H1 (cell line): Measurements from ENCODE around the gene SLC24A5. TPM values are rescaled to one million over a fixed set of nuclear protein-coding genes. Genes with fewer than 3 reads are reported as not detected.

Experiments used
- CTCF ChIA-PET: fragments of 300-600 bp; sonication (Branson Sonifier 250); formaldehyde crosslinking; loops from one replicate; lab custom pipeline; 2021; ENCODE audit not compliant: partially characterized antibody; lab: Charles Lee
- POLR2A ChIA-PET: fragments of 300-600 bp; sonication (Branson Sonifier 250); formaldehyde crosslinking; loops from one replicate; lab custom pipeline; 2021; ENCODE audit warnings: inconsistent platforms; ENCODE audit not compliant: partially characterized antibody; lab: Charles Lee
- DNase-seq, 2 experiments: peaks; one replicate each; pipeline versions ENCODE4 v3.0.0 to v3.0.0-alpha.2; 2010 to 2022; ENCODE audit warnings: low spot score in 2 of 2, low read depth in 1 of 2, mixed read lengths in 1 of 2
- FAIRE-seq: peaks from 2 replicates; lab custom pipeline; 2011; peaks lifted over from hg19 to GRCh38; lab: Jason Lieb, UNC
- H2AFZ ChIP-seq: 2 replicates; pipeline ENCODE4 v1.8.1; 2012; ENCODE audit warnings: low read length, inconsistent platforms
- H2AK5ac ChIP-seq: 2 replicates; pipeline ENCODE4 v1.6.1; 2013; ENCODE audit warnings: low read depth, low read length
- H2BK120ac ChIP-seq: replicated peaks from 2 replicates; pipeline ENCODE3; 2013; ENCODE audit warnings: low read depth, low read length, inconsistent platforms
- H2BK12ac ChIP-seq: 2 replicates; pipeline ENCODE4 v1.6.1; 2013; ENCODE audit warnings: low read depth, low read length
- H2BK15ac ChIP-seq: 2 replicates; pipeline ENCODE4 v1.6.1; 2013; ENCODE audit warnings: low read length
- H2BK20ac ChIP-seq: 2 replicates; pipeline ENCODE4 v1.6.1; 2013; ENCODE audit warnings: low read length
- H2BK5ac ChIP-seq: 2 replicates; pipeline ENCODE4 v1.6.1; 2013; ENCODE audit warnings: low read depth, low read length
- H3K14ac ChIP-seq: 2 replicates; pipeline ENCODE4 v1.6.1; 2013; ENCODE audit warnings: inconsistent platforms; ENCODE audit not compliant: insufficient read length
- H3K18ac ChIP-seq: 2 replicates; pipeline ENCODE4 v1.6.1; 2013; ENCODE audit warnings: low read length; ENCODE audit errors: extremely low read depth
- H3K23ac ChIP-seq: 2 replicates; pipeline ENCODE4 v1.6.1; 2013; ENCODE audit warnings: inconsistent platforms; ENCODE audit not compliant: insufficient read length
- H3K23me2 ChIP-seq: 2 replicates; pipeline ENCODE4 v1.6.1; 2013; ENCODE audit warnings: low read depth, low read length
- H3K27ac ChIP-seq: 2 replicates; pipeline ENCODE4 v1.6.1; 2011; ENCODE audit warnings: low read depth, low read length, inconsistent platforms
- H3K27me3 ChIP-seq, 4 experiments: replicated peaks in 1 of 4; 1 replicate in 1 of 4; 2 replicates in 3 of 4; pipeline versions ENCODE4 v1.6.1 to v1.8.1; 2011 to 2013; ENCODE audit warnings: low read length in 3 of 4, mild to moderate bottlenecking in 3 of 4, inconsistent platforms in 2 of 4, mixed read lengths in 2 of 4, moderate library complexity in 1 of 4; ENCODE audit not compliant: control insufficient read depth in 3 of 4, insufficient read depth in 3 of 4; ENCODE audit errors: extremely low read depth in 1 of 4
- H3K36me3 ChIP-seq, 4 experiments: 2 replicates each; pipeline versions ENCODE4 v1.6.1 to v1.8.1; 2011 to 2013; ENCODE audit warnings: mild to moderate bottlenecking in 4 of 4, low read length in 3 of 4, moderate library complexity in 2 of 4, control low read depth in 1 of 4, inconsistent platforms in 1 of 4; ENCODE audit not compliant: insufficient read depth in 4 of 4, control insufficient read depth in 2 of 4
- H3K4ac ChIP-seq: replicated peaks from 2 replicates; pipeline ENCODE3; 2013; ENCODE audit warnings: low read length, low read depth, mixed read lengths, inconsistent platforms; ENCODE audit not compliant: insufficient read length
- H3K4me1 ChIP-seq, 4 experiments: replicated peaks in 1 of 4; 1 replicate in 1 of 4; 2 replicates in 3 of 4; pipeline versions ENCODE4 v1.6.1 to v1.8.1; 2011 to 2013; ENCODE audit warnings: low read length in 3 of 4, inconsistent platforms in 2 of 4, mixed read lengths in 1 of 4; ENCODE audit not compliant: insufficient read depth in 4 of 4, control insufficient read depth in 3 of 4
- H3K4me2 ChIP-seq, 2 experiments: 2 replicates each; pipeline versions ENCODE4 v1.6.1 to v1.8.1; 2011 to 2013; ENCODE audit warnings: low read depth in 2 of 2, low read length in 2 of 2, control low read depth in 1 of 2, inconsistent platforms in 1 of 2, mild to moderate bottlenecking in 1 of 2; ENCODE audit not compliant: insufficient read depth in 1 of 2
- H3K4me3 ChIP-seq, 4 experiments: fragments of 200-600, 300-600 bp in 1 of 4; sonication (generic), shearing (Covaris generic), sonication (Bioruptor Twin) in 1 of 4; 2 replicates each; pipeline versions ENCODE4 v1.5.1 to v1.8.1; 2011 to 2016; ENCODE audit warnings: low read length in 4 of 4, low read depth in 3 of 4, control low read depth in 2 of 4, inconsistent platforms in 2 of 4, mild to moderate bottlenecking in 2 of 4, mixed read lengths in 1 of 4, moderate library complexity in 1 of 4; ENCODE audit not compliant: insufficient read depth in 2 of 4; ENCODE audit errors: extremely low read depth in 1 of 4
- H3K56ac ChIP-seq: replicated peaks from 2 replicates; pipeline ENCODE3; 2013; ENCODE audit warnings: low read depth, mild to moderate bottlenecking, mixed read lengths, low read length, inconsistent platforms; ENCODE audit not compliant: insufficient read length
- H3K79me1 ChIP-seq: 2 replicates; pipeline ENCODE4 v1.6.1; 2013; ENCODE audit warnings: low read depth, low read length, control low read depth
- H3K79me2 ChIP-seq, 2 experiments: 2 replicates each; pipeline versions ENCODE4 v1.6.1 to v1.8.1; 2012 to 2013; ENCODE audit warnings: low read length in 2 of 2, mild to moderate bottlenecking in 2 of 2, inconsistent platforms in 1 of 2; ENCODE audit not compliant: insufficient read depth in 2 of 2, control insufficient read depth in 1 of 2
- H3K9ac ChIP-seq, 4 experiments: replicated peaks in 1 of 4; 1 replicate in 1 of 4; 2 replicates in 3 of 4; pipeline versions ENCODE4 v1.6.1 to v1.8.1; 2011 to 2013; ENCODE audit warnings: low read depth in 3 of 4, low read length in 3 of 4, control low read depth in 2 of 4, mild to moderate bottlenecking in 2 of 4, moderate library complexity in 2 of 4, inconsistent platforms in 1 of 4; ENCODE audit errors: extremely low read depth in 1 of 4
- H3K9me3 ChIP-seq, 2 experiments: 2 replicates each; pipeline versions ENCODE4 v1.6.1 to v1.8.1; 2012 to 2013; ENCODE audit warnings: mild to moderate bottlenecking in 2 of 2, moderate library complexity in 2 of 2, control low read depth in 1 of 2, inconsistent platforms in 1 of 2, low read depth in 1 of 2, low read length in 1 of 2, mixed read lengths in 1 of 2; ENCODE audit not compliant: insufficient read depth in 2 of 2
- H4K20me1 ChIP-seq, 2 experiments: replicated peaks in 1 of 2; 2 replicates each; pipeline versions ENCODE3 to v1.8.1; 2011 to 2013; ENCODE audit warnings: inconsistent platforms in 2 of 2, low read length in 2 of 2, mild to moderate bottlenecking in 1 of 2; ENCODE audit not compliant: insufficient read depth in 2 of 2, control insufficient read depth in 1 of 2
- H4K5ac ChIP-seq: 2 replicates; pipeline ENCODE4 v1.6.1; 2013; ENCODE audit warnings: low read length, low read depth, mixed read lengths, inconsistent platforms; ENCODE audit not compliant: insufficient read length
- H4K8ac ChIP-seq: 2 replicates; pipeline ENCODE4 v1.8.0; 2013; ENCODE audit warnings: mild to moderate bottlenecking, moderate library complexity, low read length, inconsistent platforms; ENCODE audit not compliant: insufficient read depth; ENCODE audit errors: extremely low read depth
- H4K91ac ChIP-seq: replicated peaks from 2 replicates; pipeline ENCODE3; 2013; ENCODE audit warnings: low read length, mixed read lengths, inconsistent platforms; ENCODE audit not compliant: insufficient read length
- MAFK ChIP-seq: IDR thresholded peaks from 2 replicates; pipeline ENCODE4 v1.6.1; 2012; ENCODE audit warnings: low read depth, mild to moderate bottlenecking, improper control_type of control experiment, low read length
- SIX5 ChIP-seq: IDR thresholded peaks from 2 replicates; pipeline ENCODE4 v1.6.1; 2011; ENCODE audit warnings: mild to moderate bottlenecking, low read depth, low read length
- WGBS, 2 experiments: shearing (Covaris generic) in 1 of 2; methylation state at CpG; one replicate each; pipeline versions ENCODE4 v1.1.6 to v1.1.7; 2013 to 2015; ENCODE audit warnings: low lambda C conversion rate in 2 of 2, mixed read lengths in 2 of 2, inconsistent platforms in 1 of 2, low coverage in 1 of 2, missing lambda C conversion rate in 1 of 2; ENCODE audit not compliant: insufficient replicate concordance in 2 of 2, insufficient coverage in 1 of 2, insufficient read length in 1 of 2; ENCODE audit errors: extremely low coverage in 1 of 2, missing lambda C conversion rate in 1 of 2; 5-methylcytosine and 5-hydroxymethylcytosine counted together
- polyA plus RNA-seq, 7 experiments: library from polyadenylated mRNA; depleted of rRNA in 3 of 7; stranded (reverse) in 5 of 7; unstranded in 2 of 7; fragments of >200 nt in 5 of 7; fragments of 200-250 nt in 2 of 7; gene quantifications; 1 replicate in 5 of 7; 2 replicates in 1 of 7; 4 replicates in 1 of 7; pipeline versions ENCODE4 v1.2.1 to v1.2.3, GENCODE V29; 2011 to 2013; ENCODE audit warnings: missing spikeins in 2 of 7, mixed read lengths in 2 of 7
- total RNA-seq: library from RNA; stranded (reverse); fragmentation: NEBNext Ultra II Directional; extraction: Animal tissue kit (Norgen Biotek cat#: 25700); gene quantifications from 2 replicates; pipeline ENCODE4 v1.2.1, GENCODE V29; 2021

Gene SLC24A5
- total and polyA plus RNA-seq, 2 of the 8 experiments (the other 6 are each of a cell fraction or from before 2014, with no cell fraction given) = not detected

DNA sequence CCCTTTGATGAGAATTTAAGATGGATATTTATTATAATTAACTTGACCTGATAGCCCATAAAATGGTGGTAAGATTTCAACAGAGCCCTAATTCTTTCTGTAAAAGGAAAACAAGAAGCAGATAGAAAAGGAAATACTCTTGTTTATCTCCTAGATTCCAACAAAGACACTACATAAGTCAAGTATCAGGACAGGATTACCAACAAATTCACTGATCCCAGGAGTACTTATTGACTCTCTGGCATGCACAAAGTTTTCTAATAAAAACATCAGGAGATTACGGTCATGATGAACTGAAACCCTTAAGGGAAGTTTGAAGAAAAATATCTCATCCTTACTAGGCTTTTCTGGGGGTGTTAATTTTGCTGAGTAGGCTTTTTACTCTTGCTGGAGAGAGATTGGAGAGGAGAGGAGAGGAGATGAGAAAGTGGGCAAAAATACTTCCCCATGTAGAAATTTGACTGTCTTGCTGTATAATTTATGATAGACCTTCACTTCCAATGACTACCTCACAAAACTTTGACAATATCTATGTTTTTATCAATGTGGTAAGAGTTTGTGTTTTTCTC lies 43.1 kb upstream of the SLC24A5 start:
- Histone ChIP-seq H3K4me1 (no peaks in the 10 kb centered on the region), H3K9me3 (no peaks in the 10 kb centered on the region), H2BK12ac (no peak overlapping the region), H2AFZ (no peak overlapping the region), H2BK15ac (no peak overlapping the region), H3K4ac (no peak overlapping the region), H3K18ac (no peak overlapping the region), H4K91ac (no peak overlapping the region), H4K20me1 (no peaks in the 10 kb centered on the region)
- 96% methylated on average over 1 of the region's 1 CpG; no CpG with 5 or more reads in 1 of the 2 experiments for WGBS, 2 experiments
- TF ChIP-seq SIX5 = no peak
- TF ChIP-seq MAFK = peak; percentile 87
- TF ChIP-seq, all 59 proteins: peak for 1
- H3K56ac ChIP-seq = no peak overlapping the region
- H2BK20ac ChIP-seq = no peak overlapping the region
- FAIRE-seq = no peak
- no peak for DNase-seq
- H3K14ac ChIP-seq = no peak overlapping the region
- ChIA-PET CTCF (interaction anchor here (3.1 kb wide), 1 partner anchor 89 kb away, joined by 9 read pairs; no protein-coding TSS in a partner anchor), POLR2A (no interaction called here)
- no peaks in the 10 kb centered on the region for H3K36me3 ChIP-seq
- H3K79me2 ChIP-seq = no peaks in the 10 kb centered on the region
- no peaks in the 10 kb centered on the region for H3K23me2 ChIP-seq
- no peak overlapping the region for H2BK120ac ChIP-seq
- H3K9ac ChIP-seq = no peak overlapping the region
- H2BK5ac ChIP-seq = no peak overlapping the region
- no peak overlapping the region for H2AK5ac ChIP-seq
- H3K4me3 ChIP-seq = no peak overlapping the region
- H3K4me2 ChIP-seq = no peak overlapping the region
- H3K27ac ChIP-seq = no peak overlapping the region
- H3K27me3 ChIP-seq = no peaks in the 10 kb centered on the region
- no peaks in the 10 kb centered on the region for H3K79me1 ChIP-seq
- no peak overlapping the region for H4K5ac ChIP-seq
- no peak overlapping the region for H3K23ac ChIP-seq
- H4K8ac ChIP-seq = no peak overlapping the region
